Measurements from ENCODE around the gene SLC5A5.
A peak's percentile ranks its signal among the peaks of the same experiment; 100 is the strongest.

The SLC5A5 gene

DNA sequence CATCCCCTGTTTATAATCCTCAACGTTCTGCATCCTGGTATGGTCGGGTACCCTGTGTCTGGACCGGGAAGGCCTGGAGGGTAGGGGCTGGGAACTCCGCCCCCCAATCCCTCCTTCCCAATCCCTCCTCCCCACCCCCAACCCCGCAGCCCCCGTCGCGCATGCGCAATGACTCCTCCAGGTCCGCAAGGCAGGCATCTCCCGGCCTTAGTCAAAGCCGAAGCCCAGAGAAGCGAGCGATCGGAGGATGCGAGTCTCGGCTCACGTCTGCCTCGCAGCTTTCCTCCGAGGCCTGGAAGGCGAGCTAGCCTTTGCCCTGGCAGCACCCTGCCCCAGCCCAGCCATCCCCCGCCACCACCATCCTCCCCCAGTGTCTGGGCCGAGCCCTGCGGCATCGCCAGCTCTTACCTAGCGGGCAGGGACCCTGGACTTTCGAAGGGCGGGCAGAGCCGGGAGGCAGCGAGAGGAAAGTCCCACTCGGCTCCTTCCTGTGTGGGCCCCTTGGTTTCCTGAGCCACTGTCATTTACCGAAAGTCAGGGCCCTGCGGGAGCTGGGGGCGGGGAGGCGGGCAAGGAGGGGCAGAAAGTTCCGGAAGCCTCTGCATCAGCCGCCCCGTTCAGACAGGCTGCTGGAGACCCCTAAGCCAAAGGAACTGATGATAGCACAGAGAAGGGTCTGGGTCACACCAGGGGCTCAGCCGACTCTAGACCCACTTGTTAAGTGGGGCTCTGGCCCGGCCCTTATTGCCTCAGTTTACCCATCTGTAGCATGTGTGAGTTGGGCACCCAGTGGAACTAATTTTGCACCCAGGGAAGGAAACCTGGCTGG lies 24.0 kb upstream of the SLC5A5 start, which contains the start of gene JAK3:
Gene JAK3 (minus strand): TSS at position 445 of the 829 bp plus-strand sequence. CDS start 3,565 bp downstream, outside the sequence.
- DNase-seq = peak; percentile 71 to 74

DNA sequence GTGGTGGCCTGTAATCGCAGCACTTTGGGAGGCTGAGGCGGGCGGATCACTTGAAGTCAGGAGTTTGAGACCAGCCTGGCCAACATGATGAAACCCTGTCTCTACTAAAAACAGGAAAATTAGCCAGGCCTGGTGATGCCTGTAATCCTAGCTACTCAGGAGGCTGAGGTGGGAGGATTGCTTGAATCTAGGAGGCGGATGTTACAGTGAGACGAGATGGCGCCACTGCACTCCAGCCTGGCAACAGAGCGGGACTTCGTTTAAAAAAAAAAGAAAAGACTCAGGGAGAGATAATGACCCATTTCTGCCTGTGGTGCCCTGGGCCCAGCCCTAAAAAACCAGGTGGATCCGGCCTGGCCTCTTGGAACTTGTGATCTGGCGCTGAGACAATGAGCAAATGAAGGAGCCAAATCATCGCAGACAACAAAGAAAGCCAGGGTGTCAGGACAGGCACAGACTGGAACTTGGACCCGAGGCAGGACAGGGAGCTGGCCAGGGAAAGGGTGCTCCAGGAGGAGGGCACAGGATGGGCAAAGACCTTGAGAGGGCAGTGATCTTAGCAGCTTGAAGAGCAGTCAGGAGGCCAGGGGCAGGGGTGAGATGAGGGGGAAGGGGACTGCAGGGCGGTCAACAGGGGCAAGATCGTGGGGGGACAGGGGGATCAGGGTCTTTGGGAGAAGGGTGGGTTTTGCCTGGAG lies 23.0 kb upstream of the SLC5A5 start:
- no peak for DNase-seq

GRCh38 chr19:17854061-17854460 lies 17.7 kb upstream of the SLC5A5 start:
- DNase-seq = no peak

- peak; percentile 61 to 69 for DNase-seq
Measured at GRCh38 chr19:17855280-17856152, 16.2 kb upstream of the SLC5A5 start.

- peak; percentile 99 for DNase-seq
Measured at GRCh38 chr19:17859533-17860330, 12.0 kb upstream of the SLC5A5 start, which contains the start of gene RPL18A. Gene RPL18A (plus strand): TSS chr19:17859910. CDS start chr19:17859957, 47 bp downstream.

DNA sequence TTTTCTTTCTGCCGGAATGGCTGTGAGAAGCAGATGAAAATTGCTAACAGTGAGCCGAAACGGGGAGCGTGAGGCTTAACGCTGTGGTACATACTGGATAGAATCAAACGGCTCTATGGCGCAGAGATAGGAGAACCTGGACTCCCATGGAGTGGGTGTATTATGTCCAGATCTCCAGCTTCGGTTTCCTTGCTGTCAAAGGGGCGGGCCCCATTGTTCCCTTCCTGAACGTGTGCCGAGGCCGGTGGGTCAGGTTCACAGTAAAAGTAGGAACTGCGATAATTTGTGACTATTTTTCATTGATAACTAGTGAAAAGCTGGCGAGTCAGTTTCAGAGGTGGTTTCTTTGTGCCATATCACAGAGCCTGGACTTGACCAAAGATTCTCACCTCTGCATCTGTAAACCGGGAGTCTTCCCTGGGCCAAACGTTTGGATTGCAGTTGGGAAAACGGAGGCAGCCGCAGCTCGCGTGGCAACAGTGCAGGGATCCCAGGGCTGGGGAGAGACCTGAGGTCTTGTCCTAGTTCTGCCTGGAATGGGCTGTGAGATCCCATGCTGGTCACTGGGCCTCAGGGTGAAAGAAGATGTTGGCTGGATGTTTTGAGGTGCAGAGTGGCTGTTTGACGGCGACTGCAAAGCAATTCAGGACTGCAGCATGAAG lies 11.3 kb upstream of the SLC5A5 start:
- no peak for DNase-seq

- no peak for DNase-seq
Measured at GRCh38 chr19:17860993-17861360, 10.8 kb upstream of the SLC5A5 start.

GRCh38 chr19:17861542-17862402 lies 10.0 kb upstream of the SLC5A5 start:
- DNase-seq = no peak

GRCh38 chr19:17862711-17863519 lies 8.8 kb upstream of the SLC5A5 start:
- no peak for DNase-seq

GRCh38 chr19:17863520-17864182 lies 8.1 kb upstream of the SLC5A5 start:
- DNase-seq = no peak

DNA sequence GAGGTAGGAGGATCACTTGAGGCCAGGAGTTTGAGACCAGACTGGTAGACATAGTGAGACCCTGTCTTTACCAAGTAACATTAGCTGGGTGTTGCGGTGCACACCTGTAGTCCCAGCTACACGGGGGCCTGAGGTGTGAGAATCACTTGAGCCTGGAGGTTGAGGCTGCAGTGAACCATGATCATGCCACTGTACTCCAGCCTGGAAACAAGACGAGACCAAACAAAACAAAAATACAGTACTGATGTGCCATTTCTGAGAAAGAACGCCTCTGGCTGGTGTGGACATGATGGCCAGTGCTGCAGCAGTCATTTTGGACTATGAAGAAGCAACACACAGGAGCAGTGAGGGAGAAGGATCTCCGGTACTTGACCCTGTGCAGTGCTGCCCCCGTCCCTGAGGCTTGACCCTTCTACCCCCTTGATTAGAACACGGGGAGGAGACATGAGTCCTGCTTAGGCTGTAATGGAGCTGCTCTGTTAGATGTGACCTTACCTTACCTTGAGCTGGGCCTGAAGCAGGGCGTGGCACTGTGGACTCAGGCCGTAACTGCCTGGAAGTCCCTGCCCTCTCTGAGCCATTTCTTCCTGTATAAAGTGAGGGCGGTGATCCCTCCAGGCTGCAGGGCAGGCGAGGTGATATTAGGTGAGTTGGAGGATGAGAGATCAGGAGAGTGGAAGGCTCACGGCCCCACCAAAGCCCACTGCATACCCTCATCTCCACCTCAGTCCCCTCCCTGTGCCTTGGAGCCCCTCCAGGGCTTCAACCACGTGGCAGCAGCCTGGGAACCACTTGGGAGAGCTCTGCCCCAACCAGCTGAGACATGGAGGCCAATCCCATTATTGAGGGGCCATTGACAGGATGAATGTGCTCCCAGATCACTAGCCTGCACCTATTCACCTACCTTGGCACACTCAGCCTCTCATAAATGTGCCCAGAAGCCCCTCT lies 6.1 kb upstream of the SLC5A5 start:
- DNase-seq = no peak

DNA sequence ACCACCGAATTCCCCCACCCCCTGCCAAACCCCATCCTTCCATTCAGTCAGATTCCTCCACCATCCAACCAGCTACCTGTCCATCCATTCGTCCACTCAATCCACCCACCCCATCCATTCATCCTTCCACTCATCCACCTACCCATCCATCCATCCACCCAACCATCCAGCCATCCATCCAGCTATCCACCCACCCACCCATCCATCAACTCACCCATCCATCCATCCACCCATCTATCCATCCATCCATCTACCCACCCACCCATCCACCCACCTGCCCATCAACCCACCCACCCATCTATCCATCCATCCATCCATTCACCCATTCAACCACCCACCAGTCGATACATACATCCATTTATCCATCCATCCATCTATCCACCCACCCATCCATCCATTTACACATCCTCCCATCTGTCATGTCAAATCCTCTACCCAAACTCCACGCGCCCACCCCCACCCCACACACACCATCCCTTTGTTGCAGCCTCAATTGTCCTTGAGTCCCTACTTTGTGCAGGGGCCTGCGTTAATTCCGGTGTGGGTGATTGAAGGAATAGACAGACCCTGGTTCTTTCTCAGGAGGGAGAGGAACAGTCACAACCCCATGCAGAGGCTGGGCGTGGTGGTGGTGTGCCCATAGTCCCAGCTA lies 5.3 kb upstream of the SLC5A5 start:
- no peak for DNase-seq

- DNase-seq = no peak
Measured at GRCh38 chr19:17866964-17867486, 4.7 kb upstream of the SLC5A5 start.

DNA sequence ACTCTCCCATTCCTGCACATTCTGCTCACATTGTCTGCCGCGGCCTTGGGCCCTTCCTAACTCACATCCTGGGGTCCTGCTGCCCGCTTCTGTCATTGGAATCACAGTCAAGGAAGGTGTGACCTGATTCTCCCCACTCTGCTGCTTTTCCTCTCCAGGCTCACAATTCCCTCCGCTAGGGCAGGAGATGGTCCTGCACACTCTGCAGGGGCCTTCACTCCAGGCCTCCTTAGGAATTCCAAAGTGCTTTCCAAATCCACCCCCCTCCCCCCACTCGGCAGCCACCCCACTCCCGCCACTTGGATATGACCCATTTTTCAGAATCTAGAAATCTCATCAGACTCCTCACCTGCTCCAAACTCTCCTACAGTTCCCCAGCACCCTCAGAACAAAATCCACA lies 3.1 kb upstream of the SLC5A5 start:
- DNase-seq = no peak

DNA sequence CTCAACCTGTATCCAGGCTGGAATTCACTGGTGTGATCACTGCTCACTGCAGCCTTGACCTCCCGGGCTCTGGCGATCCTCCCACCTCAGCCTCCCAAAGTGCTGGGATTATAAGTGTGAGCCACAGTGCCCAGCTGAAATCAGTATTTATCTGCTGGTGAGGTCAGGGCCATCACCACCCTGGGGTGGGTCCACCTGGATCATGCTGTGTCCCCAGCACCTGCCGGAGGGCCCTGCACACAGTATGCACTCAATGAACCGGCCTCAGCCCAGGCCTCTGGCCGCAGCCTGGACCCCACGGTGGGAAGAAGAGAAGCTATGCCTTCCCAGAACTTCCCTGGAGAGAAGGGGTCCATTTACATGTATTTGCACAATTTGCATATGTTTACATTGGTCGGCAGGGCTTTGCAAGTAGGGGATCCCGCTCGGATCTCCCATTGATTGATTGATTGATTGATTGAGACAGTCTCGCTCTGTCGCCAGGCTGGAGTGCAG lies 2.6 kb upstream of the SLC5A5 start:
- DNase-seq = no peak

DNA sequence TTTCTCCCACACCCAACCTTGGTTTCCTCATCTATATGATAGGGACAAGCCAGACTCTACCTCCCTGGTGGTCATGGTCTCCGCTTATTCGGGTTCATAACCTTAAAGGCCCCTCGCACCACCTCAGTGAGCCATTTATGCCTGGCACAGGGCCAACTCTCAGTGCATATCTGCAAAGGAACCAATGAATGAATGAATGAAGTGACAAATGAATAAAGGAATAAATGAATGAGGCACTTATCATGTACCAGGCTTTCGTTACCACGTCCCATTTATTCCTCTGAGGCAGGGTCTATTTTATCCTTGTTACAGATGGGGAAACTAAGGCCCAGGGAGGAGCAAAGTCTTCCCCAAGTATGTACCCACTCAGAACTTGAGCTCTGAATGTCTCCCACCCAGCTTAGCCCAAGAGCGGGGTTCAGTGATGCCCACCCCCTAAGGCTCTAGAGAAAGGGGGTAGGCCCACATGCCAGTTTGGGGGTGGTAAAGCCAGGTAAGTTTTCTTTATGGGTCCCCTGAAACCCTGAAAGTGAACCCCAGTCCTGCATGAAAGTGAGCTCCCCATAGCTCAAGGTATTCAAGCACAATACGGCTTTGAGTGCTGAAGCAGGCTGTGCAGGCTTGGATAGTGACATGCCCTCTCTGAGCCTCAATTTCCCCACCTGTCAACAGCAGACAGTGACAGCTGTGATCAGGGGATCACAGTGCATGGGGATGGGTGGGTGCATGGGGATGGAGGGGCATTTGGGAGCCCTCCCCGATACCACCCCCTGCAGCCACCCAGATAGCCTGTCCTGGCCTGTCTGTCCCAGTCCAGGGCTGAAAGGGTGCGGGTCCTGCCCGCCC lies 490 bp upstream of the SLC5A5 start:
- no peak for DNase-seq
